Karpas-422 (cell line): ENCODE data around the gene AIFM2. TPM values are rescaled to one million over a fixed set of nuclear protein-coding genes. Genes with fewer than 3 reads are reported as not detected.
"Not testable (repeated sequence)": the region's sequence is repeated elsewhere in the genome, so short reads cannot be mapped to it uniquely, and the experiment has no call there.

Experiments used
- DNase-seq: peaks from one replicate; pipeline ENCODE4 v3.0.0-alpha.2; 2015
- H2AFZ ChIP-seq: fragments of 200-600 bp; sonication (generic); 2 replicates; pipeline ENCODE4 v1.6.1; 2014; ENCODE audit warnings: antibody characterized with exemption, low read length, mixed read lengths
- H3K27ac ChIP-seq: fragments of 200-600 bp; sonication (generic); 2 replicates; pipeline ENCODE4 v1.5.1; 2014; ENCODE audit warnings: mild to moderate bottlenecking, low read length, moderate library complexity
- H3K27me3 ChIP-seq: fragments of 200-600 bp; sonication (generic); 2 replicates; pipeline ENCODE4 v1.6.1; 2014; ENCODE audit warnings: low read length, mixed read lengths
- H3K36me3 ChIP-seq: fragments of 200-600 bp; sonication (generic); 2 replicates; pipeline ENCODE4 v1.6.1; 2014; ENCODE audit warnings: low read length, mixed read lengths; ENCODE audit not compliant: insufficient read depth
- H3K4me1 ChIP-seq: fragments of 200-600 bp; sonication (generic); 2 replicates; pipeline ENCODE4 v1.6.1; 2014; ENCODE audit warnings: mild to moderate bottlenecking, low read length, mixed read lengths
- H3K4me2 ChIP-seq: fragments of 200-600 bp; sonication (generic); 2 replicates; pipeline ENCODE4 v1.6.1; 2014; ENCODE audit warnings: low read length, low read depth, mild to moderate bottlenecking; ENCODE audit not compliant: poor library complexity, severe bottlenecking
- H3K4me3 ChIP-seq: fragments of 200-600 bp; sonication (generic); 2 replicates; pipeline ENCODE4 v1.5.1; 2014; ENCODE audit warnings: mild to moderate bottlenecking, antibody characterized with exemption, low read length, mixed read lengths
- H3K79me2 ChIP-seq: fragments of 200-600 bp; sonication (generic); 2 replicates; pipeline ENCODE4 v1.6.1; 2014; ENCODE audit warnings: mild to moderate bottlenecking, low read length, mixed read lengths
- H3K9ac ChIP-seq: fragments of 200-600 bp; sonication (generic); 2 replicates; pipeline ENCODE4 v1.6.0; 2014; ENCODE audit warnings: low read length
- H3K9me2 ChIP-seq: fragments of 200-600 bp; sonication (generic), shearing (Covaris generic); replicated peaks from 2 replicates; pipeline ENCODE4 v1.6.0; 2014; ENCODE audit warnings: mild to moderate bottlenecking, low read length, moderate library complexity; ENCODE audit not compliant: insufficient read depth
- H3K9me3 ChIP-seq: fragments of 300-700, 200-600 bp; sonication (generic); 2 replicates; pipeline ENCODE4 v1.6.1; 2014; ENCODE audit warnings: low read length, mixed read lengths
- H4K20me1 ChIP-seq: fragments of 200-600 bp; sonication (generic); 2 replicates; pipeline ENCODE4 v1.6.1; 2014; ENCODE audit warnings: mild to moderate bottlenecking, antibody characterized with exemption, low read length, low read depth; ENCODE audit not compliant: insufficient read depth
- total RNA-seq: library from RNA; depleted of rRNA; stranded (reverse); fragments of >200 nt; shearing (Covaris generic); gene quantifications from 2 replicates; pipeline ENCODE4 v1.2.3, GENCODE V29; 2014; ENCODE audit warnings: low replicate concordance

Gene AIFM2
- total RNA-seq, 1 experiment from 2014 or later: 5.7 TPM

- Histone ChIP-seq H4K20me1 (no peaks in the 10 kb centered on the region), H3K27ac (no peak overlapping the region), H3K4me3 (no peak overlapping the region), H3K79me2 (no peaks in the 10 kb centered on the region), H3K9ac (no peak overlapping the region), H3K27me3 (no peaks in the 10 kb centered on the region), H3K9me2 (no peaks in the 10 kb centered on the region), H3K4me1 (no peaks in the 10 kb centered on the region), H3K36me3 (no peaks in the 10 kb centered on the region), H2AFZ (no peak overlapping the region), H3K4me2 (no peak overlapping the region), H3K9me3 (no peaks in the 10 kb centered on the region)
- no peak for DNase-seq
Observed at GRCh38 chr10:70101668-70102067, 31.0 kb downstream of the AIFM2 start.

- H3K4me2 ChIP-seq, H3K36me3 ChIP-seq, H3K27me3 ChIP-seq, H3K9ac ChIP-seq, H3K4me1 ChIP-seq, H3K9me2 ChIP-seq, H2AFZ ChIP-seq, DNase-seq, H3K4me3 ChIP-seq, H3K9me3 ChIP-seq, H3K79me2 ChIP-seq, H4K20me1 ChIP-seq, H3K27ac ChIP-seq: not testable (repeated sequence)
Observed at GRCh38 chr10:70101068-70101562, 31.5 kb downstream of the AIFM2 start.

GRCh38 chr10:70098271-70098670, 34.4 kb downstream of the AIFM2 start:
- Histone ChIP-seq H4K20me1 (no peaks in the 10 kb centered on the region), H3K9me2 (no peaks in the 10 kb centered on the region), H3K27me3 (no peaks in the 10 kb centered on the region), H3K4me2 (no peak overlapping the region), H3K9ac (no peak overlapping the region), H3K27ac (no peak overlapping the region), H3K36me3 (no peaks in the 10 kb centered on the region), H3K79me2 (no peaks in the 10 kb centered on the region), H3K4me1 (no peaks in the 10 kb centered on the region), H3K9me3 (no peaks in the 10 kb centered on the region), H3K4me3 (no peak overlapping the region), H2AFZ (no peak overlapping the region)
- no peak for DNase-seq

- H3K79me2 ChIP-seq: no peaks in the 10 kb centered on the region
- no peak for DNase-seq
- H3K4me3 ChIP-seq: no peak overlapping the region
- H3K27me3 ChIP-seq: no peaks in the 10 kb centered on the region
- H3K36me3 ChIP-seq: no peaks in the 10 kb centered on the region
- H3K4me1 ChIP-seq: no peaks in the 10 kb centered on the region
- H4K20me1 ChIP-seq: no peaks in the 10 kb centered on the region
- no peak overlapping the region for H3K9ac ChIP-seq
- no peak overlapping the region for H3K27ac ChIP-seq
- no peaks in the 10 kb centered on the region for H3K9me3 ChIP-seq
- H3K4me2 ChIP-seq: no peak overlapping the region
- no peak overlapping the region for H2AFZ ChIP-seq
- H3K9me2 ChIP-seq: no peaks in the 10 kb centered on the region
Observed at GRCh38 chr10:70097459-70097858, 35.2 kb downstream of the AIFM2 start.

- Histone ChIP-seq H3K9me3 (no peaks in the 10 kb centered on the region), H3K27me3 (no peaks in the 10 kb centered on the region), H4K20me1 (no peaks in the 10 kb centered on the region), H3K4me3 (no peak overlapping the region), H3K27ac (no peak overlapping the region), H3K4me1 (no peaks in the 10 kb centered on the region), H3K9me2 (no peaks in the 10 kb centered on the region), H3K79me2 (no peaks in the 10 kb centered on the region), H3K9ac (no peak overlapping the region), H3K36me3 (no peaks in the 10 kb centered on the region), H2AFZ (no peak overlapping the region), H3K4me2 (no peak overlapping the region)
- DNase-seq: no peak
Observed at GRCh38 chr10:70096705-70097420, 35.8 kb downstream of the AIFM2 start.

- H3K27me3 ChIP-seq: no peaks in the 10 kb centered on the region
- no peaks in the 10 kb centered on the region for H3K79me2 ChIP-seq
- no peaks in the 10 kb centered on the region for H4K20me1 ChIP-seq
- no peak overlapping the region for H3K4me3 ChIP-seq
- H3K4me1 ChIP-seq: no peaks in the 10 kb centered on the region
- H2AFZ ChIP-seq: no peak overlapping the region
- no peak overlapping the region for H3K27ac ChIP-seq
- no peaks in the 10 kb centered on the region for H3K9me3 ChIP-seq
- H3K9me2 ChIP-seq: no peaks in the 10 kb centered on the region
- no peak overlapping the region for H3K4me2 ChIP-seq
- H3K9ac ChIP-seq: no peak overlapping the region
- H3K36me3 ChIP-seq: no peaks in the 10 kb centered on the region
- DNase-seq: no peak
Observed at GRCh38 chr10:70096016-70096704, 36.5 kb downstream of the AIFM2 start.

- no peak overlapping the region for H3K9ac ChIP-seq
- no peaks in the 10 kb centered on the region for H3K36me3 ChIP-seq
- no peak overlapping the region for H3K27ac ChIP-seq
- no peaks in the 10 kb centered on the region for H3K9me3 ChIP-seq
- H3K4me2 ChIP-seq: no peak overlapping the region
- no peaks in the 10 kb centered on the region for H3K4me1 ChIP-seq
- H3K9me2 ChIP-seq: no peaks in the 10 kb centered on the region
- no peak overlapping the region for H3K4me3 ChIP-seq
- H2AFZ ChIP-seq: no peak overlapping the region
- H3K79me2 ChIP-seq: no peaks in the 10 kb centered on the region
- no peaks in the 10 kb centered on the region for H3K27me3 ChIP-seq
- no peak for DNase-seq
- no peaks in the 10 kb centered on the region for H4K20me1 ChIP-seq
Observed at GRCh38 chr10:70094250-70094649, 38.4 kb downstream of the AIFM2 start.

- H3K4me3 ChIP-seq: no peak overlapping the region
- no peaks in the 10 kb centered on the region for H4K20me1 ChIP-seq
Observed at GRCh38 chr10:70093335-70093944, 39.2 kb downstream of the AIFM2 start.

More at GRCh38 chr10:70093335-70093944, 39.2 kb downstream of the AIFM2 start:
- H3K4me2 ChIP-seq: no peak overlapping the region
- no peak overlapping the region for H3K9ac ChIP-seq
- H3K27ac ChIP-seq: no peak overlapping the region
- no peaks in the 10 kb centered on the region for H3K4me1 ChIP-seq
- H3K9me3 ChIP-seq: no peaks in the 10 kb centered on the region
- no peaks in the 10 kb centered on the region for H3K36me3 ChIP-seq
- H3K79me2 ChIP-seq: no peaks in the 10 kb centered on the region
- H3K9me2 ChIP-seq: no peaks in the 10 kb centered on the region
- H2AFZ ChIP-seq: no peak overlapping the region
- no peaks in the 10 kb centered on the region for H3K27me3 ChIP-seq
- no peak for DNase-seq
